Measurements from ENCODE around the gene CYP4B1. TPM values are rescaled to one million over a fixed set of nuclear protein-coding genes. Genes with fewer than 3 reads are reported as not detected.

The CYP4B1 gene
- total RNA-seq, 1 experiment from 2014 or later, result 0.30 TPM

- no peak for TF ChIP-seq JUND (IDR thresholded peaks at IDR 0.05)
These were observed 5.4 kb downstream of the CYP4B1 start (continued) for GRCh38 chr1:46804027-46804889.

GRCh38 chr1:46804926-46805325 lies 6.1 kb downstream of the CYP4B1 start:
- H3K79me2 ChIP-seq (ENCODE audit: insufficient read depth, low read length), result no peaks in the 10 kb centered on the region
- H3K9me2 ChIP-seq (ENCODE audit: insufficient read depth), result no peaks in the 10 kb centered on the region
- H3K4me1 ChIP-seq (ENCODE audit: control insufficient read depth in 1 of 2, insufficient read depth in 2 of 2, low read length in 2 of 2), result no peaks in the 10 kb centered on the region
- DNase-seq (ENCODE audit: low read depth, low spot score), result no peak
- no peak for ATAC-seq
- no peak for TF ChIP-seq CEBPB (IDR thresholded peaks at IDR 0.05; ENCODE audit: low read depth)
- no peak for TF ChIP-seq POLR2AphosphoS5 (IDR thresholded peaks at IDR 0.05; ENCODE audit: low read depth, low read length)
- no peak for TF ChIP-seq POLR2A (IDR thresholded peaks at IDR 0.05; ENCODE audit: borderline replicate concordance, extremely low read depth, insufficient read depth, insufficient read length)
- no peak for TF ChIP-seq JUND (IDR thresholded peaks at IDR 0.05)
- TF ChIP-seq SP1 (IDR thresholded peaks at IDR 0.05; ENCODE audit: low read depth), result no peak
- no peak for TF ChIP-seq ZBTB33 (IDR thresholded peaks at IDR 0.05; ENCODE audit: extremely low read depth, insufficient replicate concordance, low read length)
- H4K20me1 ChIP-seq (ENCODE audit: insufficient read depth), result no peaks in the 10 kb centered on the region
- ChIA-PET CTCF (no interaction called here), RAD21 (ENCODE audit: low non-redundant PET in 1 of 2, low total read pairs in 2 of 2, uncharacterized antibody in 2 of 2, unreplicated experiment in 2 of 2) (no interaction called here), POLR2A (no interaction called here)
- no peak overlapping the region for H3K4me2 ChIP-seq (ENCODE audit: low read length)
- H3K9me3 ChIP-seq (ENCODE audit: control insufficient read depth in 1 of 2, insufficient read depth in 1 of 2, low read depth in 1 of 2, low read length in 2 of 2), result no peaks in the 10 kb centered on the region
- intact Hi-C loops (cut with micrococcal nuclease), result no loop called here
- peaks cover 21% of the 10 kb centered on the region; the same call in 1 of the 2 replicates for H3K27me3 ChIP-seq (ENCODE audit: insufficient read depth, low read length)
- H3K27ac ChIP-seq (ENCODE audit: low read depth, low read length), result no peak overlapping the region
- BruUV-seq (replicated peaks), result no TSS peak
- H3K4me3 ChIP-seq (replicated peaks in 1 of 2; ENCODE audit: low read depth in 1 of 2, low read length in 2 of 2), result no peak overlapping the region
- no peaks in the 10 kb centered on the region for H3K36me3 ChIP-seq (ENCODE audit: control insufficient read depth in 1 of 2, insufficient read depth in 2 of 2, low read length in 2 of 2)
- no peak overlapping the region for H3K9ac ChIP-seq (ENCODE audit: low read length)
- no peak overlapping the region for H2AFZ ChIP-seq (ENCODE audit: low read depth, low read length, poor library complexity, severe bottlenecking)
